ENCODE measurements around the gene NSDHL. TPM values are rescaled to one million over a fixed set of nuclear protein-coding genes. Genes with fewer than 3 reads are reported as not detected.

Gene NSDHL
- total and polyA plus RNA-seq, 8 donors, result 15.0 to 42.5 (median 18.3) TPM

DNA sequence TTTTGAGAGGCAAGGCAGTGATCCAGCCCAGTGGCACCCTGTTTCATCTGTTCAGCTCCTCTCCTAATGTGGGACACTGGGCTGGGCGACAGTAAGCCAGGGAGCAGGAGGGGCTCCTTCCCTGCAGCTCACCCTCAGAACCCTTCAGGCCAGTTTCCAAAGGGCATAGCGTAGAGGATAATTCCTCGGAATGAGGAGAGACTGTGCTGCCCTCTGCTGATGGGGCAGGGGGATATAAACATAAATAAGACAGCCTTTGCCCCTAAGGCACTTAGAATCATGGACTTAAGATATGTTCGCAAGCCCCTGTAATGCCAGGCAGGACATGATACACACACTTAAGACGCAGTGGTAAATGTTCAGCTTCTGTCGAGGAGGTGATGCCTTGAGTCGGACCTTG, 39.1 kb downstream of the NSDHL start:
- intact Hi-C loops (cut with DNase I), result no loop called here
- H3K9me3 ChIP-seq, result no peaks in the 10 kb centered on the region
- no peak for TF ChIP-seq CTCF (IDR thresholded peaks at IDR 0.05)
- ATAC-seq, result no peak
- DNase-seq, result no peak
- H3K27ac ChIP-seq, result no peak overlapping the region
- H3K4me3 ChIP-seq, result no peak overlapping the region
- H3K4me1 ChIP-seq, result no peaks in the 10 kb centered on the region
- peaks cover 0 to 52% of the 10 kb centered on the region in 2 donors for H3K36me3 ChIP-seq
- H3K27me3 ChIP-seq, result no peaks in the 10 kb centered on the region

GRCh38 chrX:152871260-152871659, 40.4 kb downstream of the NSDHL start:
- Histone ChIP-seq H3K4me3 (no peak overlapping the region), H3K9me3 (no peaks in the 10 kb centered on the region), H3K27me3 (no peaks in the 10 kb centered on the region), H3K27ac (no peak overlapping the region), H3K4me1 (no peaks in the 10 kb centered on the region), H3K36me3 (peaks cover 0 to 39% of the 10 kb centered on the region in 2 donors)
- DNase-seq (no peak), ATAC-seq (no peak)
- intact Hi-C loops (cut with DNase I), result no loop called here
- TF ChIP-seq CTCF (IDR thresholded peaks at IDR 0.05), result no peak

- Histone ChIP-seq H3K27me3 (no peaks in the 10 kb centered on the region), H3K27ac (no peak overlapping the region), H3K4me3 (no peak overlapping the region), H3K4me1 (no peaks in the 10 kb centered on the region), H3K9me3 (no peaks in the 10 kb centered on the region), H3K36me3 (peaks cover 0 to 27% of the 10 kb centered on the region in 2 donors)
- intact Hi-C loops (cut with DNase I), result no loop called here
- DNase-seq (no peak), ATAC-seq (no peak)
- TF ChIP-seq CTCF (IDR thresholded peaks at IDR 0.05), result no peak
These were observed 41.7 kb downstream of the NSDHL start for GRCh38 chrX:152872522-152872921.

- H3K27ac ChIP-seq, result no peak overlapping the region
- H3K27me3 ChIP-seq, result no peaks in the 10 kb centered on the region
- H3K9me3 ChIP-seq, result no peaks in the 10 kb centered on the region
- no peak for TF ChIP-seq CTCF (IDR thresholded peaks at IDR 0.05)
- no peaks in the 10 kb centered on the region for H3K4me1 ChIP-seq
- H3K36me3 ChIP-seq, result peaks cover 0 to 19% of the 10 kb centered on the region in 2 donors
- DNase-seq (no peak), ATAC-seq (no peak)
- no peak overlapping the region for H3K4me3 ChIP-seq
- intact Hi-C loops (cut with DNase I), result no loop called here
These were observed 42.5 kb downstream of the NSDHL start for GRCh38 chrX:152873361-152873760.

GRCh38 chrX:152876931-152877840, 46.3 kb downstream of the NSDHL start:
- H3K27me3 ChIP-seq, result no peaks in the 10 kb centered on the region
- no peak for DNase-seq
- no peak for ATAC-seq

More at GRCh38 chrX:152876931-152877840, 46.3 kb downstream of the NSDHL start:
- H3K27ac ChIP-seq, result no peak overlapping the region
- H3K9me3 ChIP-seq, result no peaks in the 10 kb centered on the region
- intact Hi-C loops (cut with DNase I), result no loop called here
- no peaks in the 10 kb centered on the region for H3K4me1 ChIP-seq
- no peak for TF ChIP-seq CTCF (IDR thresholded peaks at IDR 0.05)
- H3K4me3 ChIP-seq, result no peak overlapping the region
- no peaks in the 10 kb centered on the region for H3K36me3 ChIP-seq
